Measurements from ENCODE around the gene NUDT14.

Gene NUDT14

GRCh38 chr14:105142651-105143450 lies 38.3 kb downstream of the NUDT14 start:
- Mint-ChIP-seq H3K27ac (no peak overlapping the region), H3K4me1 (no peaks in the 10 kb centered on the region), H3K9me3 (peaks cover 4 to 13% of the 10 kb centered on the region in 2 donors), H3K36me3 (peaks cover 2 to 4% of the 10 kb centered on the region in 2 donors), H3K4me3 (no peak overlapping the region), H3K27me3 (no peaks in the 10 kb centered on the region)
- ATAC-seq (replicated peaks): no peak
- DNase-seq: no peak

- DNase-seq: no peak
- no peak for ATAC-seq (replicated peaks)
- no peaks in the 10 kb centered on the region for H3K4me1 Mint-ChIP-seq
- H3K27ac Mint-ChIP-seq: no peak overlapping the region
- peaks cover 2 to 4% of the 10 kb centered on the region in 2 donors for H3K36me3 Mint-ChIP-seq
- H3K4me3 Mint-ChIP-seq: no peak overlapping the region
- peaks cover 4 to 13% of the 10 kb centered on the region in 2 donors for H3K9me3 Mint-ChIP-seq
- H3K27me3 Mint-ChIP-seq: peaks cover 0 to 5% of the 10 kb centered on the region in 2 donors
Measured at GRCh38 chr14:105141486-105142281, 39.4 kb downstream of the NUDT14 start.

- Mint-ChIP-seq H3K27me3 (peaks cover 0 to 9% of the 10 kb centered on the region in 2 donors), H3K36me3 (peaks cover 2 to 4% of the 10 kb centered on the region in 2 donors), H3K27ac (no peak overlapping the region), H3K9me3 (peaks cover 4 to 13% of the 10 kb centered on the region in 2 donors), H3K4me3 (no peak overlapping the region), H3K4me1 (no peaks in the 10 kb centered on the region)
- DNase-seq (no peak), ATAC-seq (replicated peaks) (no peak)
Measured at GRCh38 chr14:105141026-105141425, 40.1 kb downstream of the NUDT14 start.

GRCh38 chr14:105140581-105140980 lies 40.5 kb downstream of the NUDT14 start:
- no peak for DNase-seq
- no peak for ATAC-seq (replicated peaks)
- Mint-ChIP-seq H3K4me3 (no peak overlapping the region), H3K27me3 (peaks cover 0 to 9% of the 10 kb centered on the region in 2 donors), H3K9me3 (peaks cover 4 to 13% of the 10 kb centered on the region in 2 donors), H3K36me3 (peaks cover 2 to 4% of the 10 kb centered on the region in 2 donors), H3K4me1 (no peaks in the 10 kb centered on the region), H3K27ac (no peak overlapping the region)

GRCh38 chr14:105139831-105140239 lies 41.3 kb downstream of the NUDT14 start:
- DNase-seq (no peak), ATAC-seq (replicated peaks) (no peak)
- peaks cover 2 to 4% of the 10 kb centered on the region in 2 donors for H3K36me3 Mint-ChIP-seq
- H3K27me3 Mint-ChIP-seq: peaks cover 2 to 12% of the 10 kb centered on the region in 2 donors
- no peak overlapping the region for H3K4me3 Mint-ChIP-seq
- no peaks in the 10 kb centered on the region for H3K4me1 Mint-ChIP-seq
- H3K9me3 Mint-ChIP-seq: peaks cover 4 to 13% of the 10 kb centered on the region in 2 donors
- no peak overlapping the region for H3K27ac Mint-ChIP-seq

- ATAC-seq (replicated peaks) (no peak), DNase-seq (no peak)
- Mint-ChIP-seq H3K27ac (no peak overlapping the region), H3K4me3 (no peak overlapping the region), H3K36me3 (peaks cover 2 to 4% of the 10 kb centered on the region in 2 donors), H3K27me3 (peaks cover 7 to 17% of the 10 kb centered on the region in 2 donors), H3K4me1 (no peaks in the 10 kb centered on the region), H3K9me3 (peaks cover 4 to 15% of the 10 kb centered on the region in 2 donors)
Measured at GRCh38 chr14:105139212-105139825, 41.8 kb downstream of the NUDT14 start.

GRCh38 chr14:105138551-105139111 lies 42.5 kb downstream of the NUDT14 start:
- Mint-ChIP-seq H3K9me3 (peaks cover 4 to 15% of the 10 kb centered on the region in 2 donors), H3K27ac (no peak overlapping the region), H3K36me3 (peaks cover 2 to 4% of the 10 kb centered on the region in 2 donors), H3K4me3 (no peak overlapping the region), H3K27me3 (peaks cover 7 to 20% of the 10 kb centered on the region in 2 donors), H3K4me1 (no peaks in the 10 kb centered on the region)
- no peak for DNase-seq
- no peak for ATAC-seq (replicated peaks)

GRCh38 chr14:105138021-105138541 lies 43.0 kb downstream of the NUDT14 start:
- ATAC-seq (replicated peaks): no peak
- H3K4me1 Mint-ChIP-seq: no peaks in the 10 kb centered on the region
- peaks cover 11 to 25% of the 10 kb centered on the region in 2 donors for H3K27me3 Mint-ChIP-seq
- H3K4me3 Mint-ChIP-seq: no peak overlapping the region
- peaks cover 2 to 9% of the 10 kb centered on the region in 2 donors for H3K36me3 Mint-ChIP-seq
- no peak overlapping the region for H3K27ac Mint-ChIP-seq
- no peak for DNase-seq
- peaks cover 9 to 17% of the 10 kb centered on the region in 2 donors for H3K9me3 Mint-ChIP-seq

GRCh38 chr14:105137481-105138020 lies 43.6 kb downstream of the NUDT14 start:
- no peak overlapping the region for H3K27ac Mint-ChIP-seq
- H3K4me1 Mint-ChIP-seq: no peaks in the 10 kb centered on the region
- H3K9me3 Mint-ChIP-seq: peaks cover 13 to 20% of the 10 kb centered on the region in 2 donors
- H3K36me3 Mint-ChIP-seq: peaks cover 2 to 12% of the 10 kb centered on the region in 2 donors
- DNase-seq (no peak), ATAC-seq (replicated peaks) (no peak)
- peaks cover 15 to 29% of the 10 kb centered on the region in 2 donors for H3K27me3 Mint-ChIP-seq
- no peak overlapping the region for H3K4me3 Mint-ChIP-seq

- H3K27me3 Mint-ChIP-seq: peaks cover 15 to 29% of the 10 kb centered on the region in 2 donors
- no peak overlapping the region for H3K27ac Mint-ChIP-seq
- peaks cover 13 to 20% of the 10 kb centered on the region in 2 donors for H3K9me3 Mint-ChIP-seq
- no peak for ATAC-seq (replicated peaks)
- no peaks in the 10 kb centered on the region for H3K4me1 Mint-ChIP-seq
- peaks cover 2 to 12% of the 10 kb centered on the region in 2 donors for H3K36me3 Mint-ChIP-seq
- DNase-seq: no peak
- H3K4me3 Mint-ChIP-seq: no peak overlapping the region
Measured at GRCh38 chr14:105136401-105137322, 44.5 kb downstream of the NUDT14 start.

- ATAC-seq (replicated peaks): no peak
- Mint-ChIP-seq H3K27ac (peak overlapping the region; percentile 75), H3K9me3 (peaks cover 13 to 14% of the 10 kb centered on the region in 2 donors), H3K36me3 (peaks cover 0 to 12% of the 10 kb centered on the region in 2 donors), H3K4me1 (no peaks in the 10 kb centered on the region), H3K27me3 (peaks cover 15 to 29% of the 10 kb centered on the region in 2 donors), H3K4me3 (no peak overlapping the region)
- DNase-seq: no peak
Measured at GRCh38 chr14:105135700-105136395, 45.3 kb downstream of the NUDT14 start.

GRCh38 chr14:105132921-105133654 lies 48.0 kb downstream of the NUDT14 start:
- Mint-ChIP-seq H3K27ac (no peak overlapping the region), H3K4me3 (no peak overlapping the region), H3K27me3 (peaks cover 15 to 39% of the 10 kb centered on the region in 2 donors), H3K36me3 (peaks cover 0 to 8% of the 10 kb centered on the region in 2 donors), H3K9me3 (peaks cover 7 to 8% of the 10 kb centered on the region in 2 donors), H3K4me1 (no peaks in the 10 kb centered on the region)
- ATAC-seq (replicated peaks) (no peak), DNase-seq (no peak)
